Adrenal gland (tissue), 12 donors: Measurements from ENCODE around the gene PELO. TPM values are rescaled to one million over a fixed set of nuclear protein-coding genes. Genes with fewer than 3 reads are reported as not detected.

Source experiments
- DNase-seq, 7 donors: peaks; one replicate each; pipeline ENCODE4 v3.0.0-alpha.2; 2019 to 2020
- H3K27ac ChIP-seq, 5 donors: fragments of 200-600 bp; sonication (generic) in 4 of 5; 1 replicate in 3 of 5; 2 replicates in 2 of 5; pipeline versions ENCODE4 v1.5.1 to v1.8.0; 2016 to 2020; ENCODE audit warnings: mild to moderate bottlenecking in 1 of 5
- H3K27me3 ChIP-seq: fragments of 200-600 bp; 2 replicates; pipeline ENCODE4 v1.8.0; 2021
- H3K36me3 ChIP-seq, 2 donors: fragments of 200-600 bp; replicated peaks in 1 of 2; 1 replicate in 1 of 2; 2 replicates in 1 of 2; pipeline versions ENCODE4 v1.5.1 to v1.8.0; 2018 to 2022
- H3K4me1 ChIP-seq, 2 donors: fragments of 200-600 bp; replicated peaks in 1 of 2; 1 replicate in 1 of 2; 2 replicates in 1 of 2; pipeline versions ENCODE4 v1.5.1 to v1.8.0; 2018 to 2021
- H3K4me3 ChIP-seq, 4 donors: fragments of 200-600 bp; sonication (generic) in 3 of 4; one replicate each; pipeline ENCODE4 v1.5.1; 2016 to 2018
- H3K9me3 ChIP-seq, 3 donors: fragments of 200-600 bp; sonication (generic) in 1 of 3; replicated peaks in 1 of 3; 1 replicate in 2 of 3; 2 replicates in 1 of 3; pipeline versions ENCODE4 v1.5.1 to v1.8.0; 2016 to 2021
- POLR2A ChIP-seq, 2 donors: fragments of 450-650 bp; IDR thresholded peaks; one replicate each; pipeline ENCODE4 v1.6.1; 2017; ENCODE audit warnings: antibody characterized with exemption in 2 of 2, mild to moderate bottlenecking in 2 of 2, moderate library complexity in 1 of 2
- WGBS, 4 donors: extraction: QIAGEN DNeasy Blood & Tissue Kit in 2 of 4; methylation state at CpG; one replicate each; pipeline versions ENCODE4 v1.1.5 to v1.1.7; 2013 to 2017; 5-methylcytosine and 5-hydroxymethylcytosine counted together
- intact Hi-C, 2 donors: fragments of 100-400 bp; cut with DNase I; formaldehyde crosslinking; loops; one replicate each; pipeline versions ENCODE4 v1.14.1 to v1.15.0; 2022 to 2023
- polyA plus RNA-seq, 3 donors: library from polyadenylated mRNA; stranded (reverse); fragments of 200-250 nt in 2 of 3; fragments of 350-450 nt in 1 of 3; fragmentation: Illumina TruSeq in 1 of 3; extraction: RNeasy Lipid Tissue Mini Kit (QIAGEN cat#74804) in 1 of 3; gene quantifications; one replicate each; pipeline ENCODE4 v1.2.3, GENCODE V29; 2013 to 2014
- total RNA-seq, 9 donors: library from RNA; depleted of rRNA in 4 of 9; stranded (reverse); fragments of >200 nt in 4 of 9; fragments of 120-200 nt in 1 of 9; fragmentation: NEBNext Ultra II Directional in 1 of 9; extraction: Animal tissue kit (Norgen Biotek cat#: 25700) in 1 of 9; gene quantifications; one replicate each; pipeline versions ENCODE4 v1.1.0 to v1.2.4, GENCODE V29; 2013 to 2023
- TF ChIP-seq, protein P1 (sequence below), 6 experiments: fragments of 450-650 bp in 4 of 6; fragments of 200-600 bp in 2 of 6; sonication (generic) in 1 of 6; IDR thresholded peaks; 1 replicate in 5 of 6; 2 replicates in 1 of 6; pipeline versions ENCODE4 v1.5.1 to v1.8.0; 2016 to 2021; ENCODE audit warnings: antibody characterized with exemption in 6 of 6, mild to moderate bottlenecking in 2 of 6, moderate library complexity in 1 of 6
- donor health status: healthy with polysubstance abuse.
- donor health status: Bipolar disorder and iron deficiency.
- donor health status: DM: yes; HTN: yes; CAD: no.
- donor health status: DM: no; HTN: no; CAD: no.
- donor health status: DM: no; HTN: no; CAD: no.
- donor health status: DM: yes; HTN: yes; CAD: no.

The PELO gene
- total and polyA plus RNA-seq, 12 donors = 17.8 to 147 (median 68.7) TPM

DNA sequence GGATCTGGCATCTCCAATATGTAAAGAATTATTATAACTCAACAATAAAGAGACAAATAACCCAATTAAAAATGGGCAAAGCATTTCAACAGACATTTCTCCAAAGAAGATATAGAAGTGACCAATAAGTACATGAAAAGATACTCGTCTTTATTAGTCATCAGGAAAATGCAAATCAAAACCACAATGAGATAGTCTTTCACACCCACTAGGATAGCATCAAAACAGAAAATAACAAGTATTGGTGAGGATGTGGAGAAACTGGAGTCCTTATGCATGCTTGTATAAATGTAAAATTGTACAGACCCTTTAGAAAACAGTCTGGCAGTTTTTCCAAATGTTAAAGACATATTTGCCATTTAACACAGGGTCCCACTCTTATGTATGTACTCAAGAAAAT lies 39.1 kb upstream of the PELO start:
- no peak for DNase-seq
- Histone ChIP-seq H3K27me3 (no peaks in the 10 kb centered on the region), H3K36me3 (no peaks in the 10 kb centered on the region), H3K27ac (no peak overlapping the region), H3K4me1 (peaks cover 11 to 12% of the 10 kb centered on the region in 2 donors), H3K4me3 (no peak overlapping the region), H3K9me3 (no peaks in the 10 kb centered on the region)
- intact Hi-C loops = no loop called here
- WGBS, 4 donors = 25 to 58% (median 35%) methylated on average over 1 of the region's 1 CpG
- TF ChIP-seq POLR2A (IDR thresholded peaks at IDR 0.05) = no peak
- TF ChIP-seq, protein P1, sequence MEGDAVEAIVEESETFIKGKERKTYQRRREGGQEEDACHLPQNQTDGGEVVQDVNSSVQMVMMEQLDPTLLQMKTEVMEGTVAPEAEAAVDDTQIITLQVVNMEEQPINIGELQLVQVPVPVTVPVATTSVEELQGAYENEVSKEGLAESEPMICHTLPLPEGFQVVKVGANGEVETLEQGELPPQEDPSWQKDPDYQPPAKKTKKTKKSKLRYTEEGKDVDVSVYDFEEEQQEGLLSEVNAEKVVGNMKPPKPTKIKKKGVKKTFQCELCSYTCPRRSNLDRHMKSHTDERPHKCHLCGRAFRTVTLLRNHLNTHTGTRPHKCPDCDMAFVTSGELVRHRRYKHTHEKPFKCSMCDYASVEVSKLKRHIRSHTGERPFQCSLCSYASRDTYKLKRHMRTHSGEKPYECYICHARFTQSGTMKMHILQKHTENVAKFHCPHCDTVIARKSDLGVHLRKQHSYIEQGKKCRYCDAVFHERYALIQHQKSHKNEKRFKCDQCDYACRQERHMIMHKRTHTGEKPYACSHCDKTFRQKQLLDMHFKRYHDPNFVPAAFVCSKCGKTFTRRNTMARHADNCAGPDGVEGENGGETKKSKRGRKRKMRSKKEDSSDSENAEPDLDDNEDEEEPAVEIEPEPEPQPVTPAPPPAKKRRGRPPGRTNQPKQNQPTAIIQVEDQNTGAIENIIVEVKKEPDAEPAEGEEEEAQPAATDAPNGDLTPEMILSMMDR (IDR thresholded peaks at IDR 0.05) = no peak

DNA sequence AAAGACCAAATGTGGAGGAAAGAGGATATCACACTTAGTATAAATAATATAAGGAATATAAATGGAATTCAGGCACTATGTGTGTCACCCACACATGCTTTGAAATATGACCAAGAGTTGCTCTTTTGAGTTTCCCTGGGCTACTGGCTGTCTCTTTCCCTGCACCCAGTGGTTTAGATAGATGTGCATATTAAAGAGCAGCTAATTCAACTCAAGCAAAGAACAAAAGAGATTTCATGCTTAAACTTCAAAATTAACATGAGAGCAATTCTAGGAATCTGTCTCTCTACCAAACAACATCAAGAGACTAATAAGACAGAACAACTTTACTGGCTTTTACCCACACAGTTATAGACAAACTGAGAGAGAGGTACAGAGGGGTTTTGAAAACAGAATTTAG lies 38.0 kb upstream of the PELO start:
- DNase-seq = no peak
- peaks cover under 1 to 1% of the 10 kb centered on the region in 2 donors for H3K4me1 ChIP-seq
- H3K36me3 ChIP-seq = no peaks in the 10 kb centered on the region
- no peaks in the 10 kb centered on the region for H3K27me3 ChIP-seq
- no peak overlapping the region for H3K4me3 ChIP-seq
- H3K27ac ChIP-seq = no peak overlapping the region
- no peaks in the 10 kb centered on the region for H3K9me3 ChIP-seq
- no peak for TF ChIP-seq POLR2A (IDR thresholded peaks at IDR 0.05)
- TF ChIP-seq, protein P1 (IDR thresholded peaks at IDR 0.05) = no peak
- intact Hi-C loops = no loop called here

DNA sequence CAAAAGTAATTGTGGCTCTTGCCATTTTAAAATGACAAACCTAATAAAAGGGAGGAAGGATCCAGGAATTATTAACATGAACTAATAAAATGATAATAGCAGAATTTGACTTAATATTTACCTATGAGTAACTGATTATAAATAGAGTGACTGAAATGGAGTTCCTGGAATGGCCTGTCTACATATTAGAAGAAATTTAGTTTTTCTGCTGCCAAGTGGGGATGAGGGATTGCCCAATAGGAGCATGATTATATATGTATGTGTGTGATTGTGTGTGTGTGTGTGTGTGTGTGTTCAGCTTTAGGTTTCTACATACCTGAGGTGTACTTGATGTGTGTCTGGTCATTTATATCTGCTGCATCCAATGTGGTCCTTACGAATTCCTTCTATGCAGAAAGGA lies 36.6 kb upstream of the PELO start:
- H3K27me3 ChIP-seq = no peaks in the 10 kb centered on the region
- TF ChIP-seq POLR2A (IDR thresholded peaks at IDR 0.05) = no peak
- TF ChIP-seq, protein P1 (IDR thresholded peaks at IDR 0.05) = no peak
- no peak overlapping the region for H3K27ac ChIP-seq
- H3K4me3 ChIP-seq = no peak overlapping the region
- no peaks in the 10 kb centered on the region for H3K4me1 ChIP-seq
- WGBS, 4 donors = 89 to 93% (median 91%) methylated on average over 1 of the region's 1 CpG
- intact Hi-C loops = no loop called here
- DNase-seq = no peak
- no peaks in the 10 kb centered on the region for H3K36me3 ChIP-seq
- no peaks in the 10 kb centered on the region for H3K9me3 ChIP-seq

DNA sequence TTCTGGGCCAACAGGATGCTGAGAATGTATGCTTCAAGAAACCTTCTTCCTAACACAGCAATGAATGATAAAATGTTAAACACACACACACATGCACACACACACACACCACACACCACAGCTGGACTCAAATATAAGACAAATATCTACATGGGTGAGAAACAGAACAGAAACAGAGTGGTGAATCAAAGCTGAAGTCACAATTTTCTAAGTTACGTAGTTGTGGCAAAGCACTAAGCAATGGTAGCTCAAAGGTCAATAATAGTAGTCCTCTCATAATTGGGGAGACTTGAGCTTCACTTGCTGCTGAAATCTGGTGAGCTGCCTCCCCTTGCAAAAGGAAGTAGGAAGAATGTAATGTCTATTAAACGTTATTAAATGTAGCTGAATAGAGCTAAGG lies 33.7 kb upstream of the PELO start:
- Histone ChIP-seq H3K4me1 (peaks cover 0 to 3% of the 10 kb centered on the region in 2 donors), H3K27ac (no peak overlapping the region), H3K4me3 (no peak overlapping the region), H3K36me3 (no peaks in the 10 kb centered on the region), H3K27me3 (no peaks in the 10 kb centered on the region), H3K9me3 (no peaks in the 10 kb centered on the region)
- TF ChIP-seq, protein P1 (IDR thresholded peaks at IDR 0.05) = no peak
- no peak for TF ChIP-seq POLR2A (IDR thresholded peaks at IDR 0.05)
- intact Hi-C loops = no loop called here
- DNase-seq = no peak
- 82 to 91% (median 86%) methylated on average over 2 of the region's 2 CpGs for WGBS, 4 donors
